UCSD-AML1 (cell line): ENCODE data around the gene STMN3.
A peak's percentile ranks its signal among the peaks of the same experiment; 100 is the strongest.
"Not testable (repeated sequence)": the region's sequence is repeated elsewhere in the genome, so short reads cannot be mapped to it uniquely, and the experiment has no call there.

Source experiments
- DNase-seq: peaks from one replicate; lab custom pipeline; 2025; ENCODE audit not compliant: unreplicated experiment; lab: John Stamatoyannopoulos, UW

The STMN3 gene

GRCh38 chr20:63639093-63639975 lies 13.9 kb downstream of the STMN3 start:
- DNase-seq = peak; percentile 62

- no peak for DNase-seq
These were observed 16.2 kb downstream of the STMN3 start for GRCh38 chr20:63636752-63637628.

GRCh38 chr20:63635431-63636141 lies 17.6 kb downstream of the STMN3 start:
- DNase-seq = peak; percentile 58

GRCh38 chr20:63633732-63634131 lies 19.5 kb downstream of the STMN3 start:
- no peak for DNase-seq

- DNase-seq = not testable (repeated sequence)
These were observed 21.8 kb downstream of the STMN3 start for GRCh38 chr20:63631426-63631825.

GRCh38 chr20:63630956-63631355 lies 22.3 kb downstream of the STMN3 start:
- not testable (repeated sequence) for DNase-seq

- DNase-seq = peak; percentile 80
These were observed 24.8 kb downstream of the STMN3 start for GRCh38 chr20:63628246-63628975.

- no peak for DNase-seq
These were observed 25.4 kb downstream of the STMN3 start for GRCh38 chr20:63627751-63628245.

GRCh38 chr20:63627129-63627750 lies 26.0 kb downstream of the STMN3 start:
- peak; percentile 94 for DNase-seq

GRCh38 chr20:63626424-63627128 lies 26.6 kb downstream of the STMN3 start, which contains the start of gene GMEB2:
Gene GMEB2 (minus strand): TSS chr20:63627101. CDS start chr20:63619397, 7,704 bp downstream.
- peak; percentile 86 for DNase-seq

GRCh38 chr20:63625771-63626423 lies 27.3 kb downstream of the STMN3 start:
- no peak for DNase-seq

- no peak for DNase-seq
These were observed 28.7 kb downstream of the STMN3 start for GRCh38 chr20:63624486-63624885.

GRCh38 chr20:63622732-63623131 lies 30.5 kb downstream of the STMN3 start:
- no peak for DNase-seq

GRCh38 chr20:63622096-63622495 lies 31.1 kb downstream of the STMN3 start:
- no peak for DNase-seq

- DNase-seq = no peak
These were observed 32.2 kb downstream of the STMN3 start for GRCh38 chr20:63620991-63621390.

GRCh38 chr20:63619505-63619904 lies 33.7 kb downstream of the STMN3 start:
- DNase-seq = no peak

GRCh38 chr20:63619086-63619485 lies 34.1 kb downstream of the STMN3 start:
- DNase-seq = no peak

- no peak for DNase-seq
These were observed 34.8 kb downstream of the STMN3 start for GRCh38 chr20:63618291-63618980.
